Fibroblast of villous mesenchyme (primary cell): Measurements from ENCODE around the gene CDC34. TPM values are rescaled to one million over a fixed set of nuclear protein-coding genes. Genes with fewer than 3 reads are reported as not detected.

Source experiments
- DNase-seq: peaks from one replicate; pipeline ENCODE4 v3.0.0-alpha.2; 2010; ENCODE audit warnings: low read depth
- H3K4me3 ChIP-seq: 2 replicates; pipeline ENCODE4 v1.5.1; 2011; ENCODE audit warnings: low read depth, mild to moderate bottlenecking, low read length
- CTCF ChIP-seq: IDR thresholded peaks from 2 replicates; pipeline ENCODE4 v1.5.1; 2012; ENCODE audit warnings: low read depth, mild to moderate bottlenecking, low read length; ENCODE audit not compliant: insufficient read depth
- total RNA-seq: library from RNA; depleted of rRNA; stranded (reverse); fragments of >200 nt; gene quantifications from 2 replicates; pipeline ENCODE4 v1.2.3, GENCODE V29; 2012

CDC34 gene
- total RNA-seq, 1 donor = 52.2 TPM

- TF ChIP-seq CTCF = no peak
- H3K4me3 ChIP-seq = no peak overlapping the region
- no peak for DNase-seq
These were observed 18.0 kb upstream of the CDC34 start for GRCh38 chr19:513368-514165.

GRCh38 chr19:514166-514663 lies 17.3 kb upstream of the CDC34 start:
- no peak for DNase-seq
- no peak for TF ChIP-seq CTCF
- H3K4me3 ChIP-seq = no peak overlapping the region

GRCh38 chr19:517721-518597 lies 13.6 kb upstream of the CDC34 start:
- no peak for TF ChIP-seq CTCF
- no peak overlapping the region for H3K4me3 ChIP-seq
- peak; percentile 95 for DNase-seq

GRCh38 chr19:518598-519231 lies 12.8 kb upstream of the CDC34 start:
- H3K4me3 ChIP-seq = no peak overlapping the region
- no peak for DNase-seq
- TF ChIP-seq CTCF = no peak

- TF ChIP-seq CTCF = no peak
- no peak for DNase-seq
- no peak overlapping the region for H3K4me3 ChIP-seq
These were observed 12.1 kb upstream of the CDC34 start for GRCh38 chr19:519449-519865.

GRCh38 chr19:522726-523125 lies 8.8 kb upstream of the CDC34 start:
- peak overlapping the region; percentile 32 for H3K4me3 ChIP-seq
- DNase-seq = no peak
- no peak for TF ChIP-seq CTCF
